Measurements from ENCODE around the gene SLC22A31. TPM values are rescaled to one million over a fixed set of nuclear protein-coding genes. Genes with fewer than 3 reads are reported as not detected.

SLC22A31 gene
- total RNA-seq, 4 donors from 2014 or later = 0.54 TPM; not detected in 3

GRCh38 chr16:89178453-89179147 is 21.7 kb downstream of the SLC22A31 start:
- no peak overlapping the region for H3K4me3 ChIP-seq (replicated peaks in 1 of 3)
- no peak overlapping the region for H3K27ac ChIP-seq
- no peaks in the 10 kb centered on the region for H3K36me3 ChIP-seq
- no peaks in the 10 kb centered on the region for H3K9me3 ChIP-seq
- no peaks in the 10 kb centered on the region for H3K4me1 ChIP-seq
- H3K27me3 ChIP-seq = no peaks in the 10 kb centered on the region
- 79 to 86% methylated on average over 8 to 13 of the region's 24 CpGs for WGBS, 2 donors
- TF ChIP-seq POLR2A (IDR thresholded peaks at IDR 0.05) (no peak), CTCF (IDR thresholded peaks at IDR 0.05) (no peak)
- DNase-seq = no peak
- intact Hi-C loops (cut with DNase I) = loop anchor here (10.0 kb wide), 1 partner anchor 234 kb away; no protein-coding TSS in a partner anchor

GRCh38 chr16:89177501-89177900 is 22.8 kb downstream of the SLC22A31 start:
- no peak for DNase-seq
- TF ChIP-seq CTCF (IDR thresholded peaks at IDR 0.05) (no peak), POLR2A (IDR thresholded peaks at IDR 0.05) (no peak)
- WGBS, 2 donors = 75 to 77% methylated on average over 7 to 12 of the region's 12 CpGs
- Histone ChIP-seq H3K9me3 (no peaks in the 10 kb centered on the region), H3K4me3 (replicated peaks in 1 of 3) (no peak overlapping the region), H3K36me3 (no peaks in the 10 kb centered on the region), H3K27me3 (no peaks in the 10 kb centered on the region), H3K27ac (no peak overlapping the region), H3K4me1 (no peaks in the 10 kb centered on the region)
- intact Hi-C loops (cut with DNase I) = loop anchor here (10.0 kb wide), 1 partner anchor 233 kb away; no protein-coding TSS in a partner anchor

- TF ChIP-seq POLR2A (IDR thresholded peaks at IDR 0.05) (no peak), CTCF (IDR thresholded peaks at IDR 0.05) (no peak)
- H3K4me1 ChIP-seq = peaks cover 0 to 2% of the 10 kb centered on the region in 2 donors
- no peaks in the 10 kb centered on the region for H3K36me3 ChIP-seq
- no peak overlapping the region for H3K27ac ChIP-seq
- H3K27me3 ChIP-seq = no peaks in the 10 kb centered on the region
- H3K9me3 ChIP-seq = no peaks in the 10 kb centered on the region
- no peak overlapping the region for H3K4me3 ChIP-seq (replicated peaks in 1 of 3)
- intact Hi-C loops (cut with DNase I) = loop anchor here (10.0 kb wide), 1 partner anchor 232 kb away; no protein-coding TSS in a partner anchor
- DNase-seq = no peak
- 83 to 87% methylated on average over 4 to 7 of the region's 9 CpGs for WGBS, 2 donors
Measured at GRCh38 chr16:89176717-89177116, 23.6 kb downstream of the SLC22A31 start.

- Histone ChIP-seq H3K9me3 (no peaks in the 10 kb centered on the region), H3K27ac (no peak overlapping the region), H3K36me3 (no peaks in the 10 kb centered on the region), H3K4me3 (replicated peaks in 1 of 3) (no peak overlapping the region), H3K4me1 (peaks cover 2 to 7% of the 10 kb centered on the region in 2 donors), H3K27me3 (no peaks in the 10 kb centered on the region)
- intact Hi-C loops (cut with DNase I) = loop anchor here (10.0 kb wide), 1 partner anchor 231 kb away; no protein-coding TSS in a partner anchor
- 83 to 94% methylated on average over 12 to 16 of the region's 27 CpGs for WGBS, 2 donors
- no peak for DNase-seq
- TF ChIP-seq POLR2A (IDR thresholded peaks at IDR 0.05) = no peak
- no peak for TF ChIP-seq CTCF (IDR thresholded peaks at IDR 0.05)
Measured at GRCh38 chr16:89176147-89176690, 24.1 kb downstream of the SLC22A31 start.

Measured in thyroid gland (tissue), 4 donors.